NCI-H1436 treated with DMSO at 0.1 percent for 48 hours (cell line): Measurements from ENCODE around the gene ANKRD13C.
"Not testable (repeated sequence)": the region's sequence is repeated elsewhere in the genome, so short reads cannot be mapped to it uniquely, and the experiment has no call there.

ENCODE experiments used
- DNase-seq: peaks from one replicate; lab custom pipeline; 2025; lab: John Stamatoyannopoulos, UW

ANKRD13C gene, protein sequence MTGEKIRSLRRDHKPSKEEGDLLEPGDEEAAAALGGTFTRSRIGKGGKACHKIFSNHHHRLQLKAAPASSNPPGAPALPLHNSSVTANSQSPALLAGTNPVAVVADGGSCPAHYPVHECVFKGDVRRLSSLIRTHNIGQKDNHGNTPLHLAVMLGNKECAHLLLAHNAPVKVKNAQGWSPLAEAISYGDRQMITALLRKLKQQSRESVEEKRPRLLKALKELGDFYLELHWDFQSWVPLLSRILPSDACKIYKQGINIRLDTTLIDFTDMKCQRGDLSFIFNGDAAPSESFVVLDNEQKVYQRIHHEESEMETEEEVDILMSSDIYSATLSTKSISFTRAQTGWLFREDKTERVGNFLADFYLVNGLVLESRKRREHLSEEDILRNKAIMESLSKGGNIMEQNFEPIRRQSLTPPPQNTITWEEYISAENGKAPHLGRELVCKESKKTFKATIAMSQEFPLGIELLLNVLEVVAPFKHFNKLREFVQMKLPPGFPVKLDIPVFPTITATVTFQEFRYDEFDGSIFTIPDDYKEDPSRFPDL

GRCh38 chr1:70354332-70355110 lies at the start of gene ANKRD13C:
Gene ANKRD13C, minus strand, starts transcription at chr1:70354722. Its CDS starts 314 bp downstream, at chr1:70354408.
- DNase-seq = peak; percentile 81

DNA sequence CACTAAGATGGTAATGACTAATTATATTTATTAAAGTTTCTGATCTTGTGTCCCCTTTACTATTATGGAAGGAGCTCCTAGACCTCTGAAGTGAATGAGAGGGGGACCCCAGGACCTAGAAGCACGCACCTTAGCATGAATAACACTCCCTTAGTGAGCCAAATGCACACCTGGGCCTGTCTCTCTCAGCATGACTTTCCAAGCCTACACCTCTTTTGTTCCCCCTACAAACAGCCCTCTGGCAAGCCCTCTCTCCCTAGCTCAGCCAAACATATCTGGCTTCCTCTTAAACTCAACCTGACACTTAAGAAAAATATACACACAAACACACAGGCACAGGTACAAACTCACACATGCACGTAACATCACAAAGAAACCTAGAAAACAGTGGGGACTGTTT lies 49.2 kb upstream of the ANKRD13C start:
- no peak for DNase-seq

DNA sequence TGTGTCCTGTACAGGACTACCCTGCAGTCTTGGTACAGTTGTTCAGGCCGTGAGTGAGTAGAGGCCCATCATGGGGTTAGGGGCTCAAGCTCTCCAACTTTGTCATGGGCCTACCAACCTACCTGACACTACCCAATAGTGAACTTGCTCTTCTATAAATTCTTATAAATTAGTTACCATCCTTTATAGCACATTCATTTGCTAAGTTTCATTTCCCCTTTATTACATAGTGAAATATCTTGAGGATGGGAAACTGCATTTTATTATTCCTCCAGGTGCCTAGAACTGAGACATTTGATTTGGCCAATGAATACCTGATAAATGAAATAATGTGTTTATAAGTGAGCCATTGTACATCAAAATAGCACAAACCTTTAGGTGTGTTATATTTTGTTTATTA lies 47.5 kb upstream of the ANKRD13C start:
- no peak for DNase-seq

DNA sequence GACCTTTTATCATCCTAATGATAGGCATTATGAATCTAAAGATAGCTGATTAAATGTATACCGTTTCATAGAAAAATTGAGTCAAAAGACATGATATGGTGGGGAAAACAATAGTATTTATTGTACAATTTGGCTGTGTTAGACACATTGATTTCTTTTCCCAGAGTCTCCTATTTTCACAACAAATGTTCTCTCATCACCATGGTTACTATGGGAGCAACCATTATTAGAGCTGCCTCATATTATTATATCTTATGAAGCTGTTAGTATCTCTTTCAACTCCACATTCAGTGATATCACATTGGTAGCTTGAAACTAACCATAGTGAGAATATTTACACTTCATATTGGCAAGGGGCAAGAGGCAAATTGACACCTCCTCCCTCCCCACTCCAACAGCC lies 45.8 kb upstream of the ANKRD13C start:
- no peak for DNase-seq

- DNase-seq = no peak
These were observed 42.5 kb upstream of the ANKRD13C start for GRCh38 chr1:70397013-70397412.

DNA sequence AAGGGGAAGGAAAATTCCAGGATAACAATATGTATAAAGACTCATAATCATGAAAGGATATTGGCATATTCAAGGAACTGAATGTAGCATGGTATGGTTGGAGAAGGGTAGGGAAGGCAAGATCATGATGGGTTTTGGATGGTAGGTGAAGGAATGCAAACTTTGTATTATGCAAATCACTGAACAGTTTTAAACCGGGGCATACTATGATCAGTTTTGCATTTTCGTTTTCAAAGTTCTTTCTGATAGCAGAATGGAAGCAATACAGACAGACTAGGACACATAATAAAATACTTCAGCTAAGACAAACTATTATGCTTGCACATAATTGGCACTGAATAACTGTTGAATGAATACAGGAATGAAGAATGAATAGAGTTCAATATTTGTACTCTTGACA lies 42.1 kb upstream of the ANKRD13C start:
- no peak for DNase-seq

DNA sequence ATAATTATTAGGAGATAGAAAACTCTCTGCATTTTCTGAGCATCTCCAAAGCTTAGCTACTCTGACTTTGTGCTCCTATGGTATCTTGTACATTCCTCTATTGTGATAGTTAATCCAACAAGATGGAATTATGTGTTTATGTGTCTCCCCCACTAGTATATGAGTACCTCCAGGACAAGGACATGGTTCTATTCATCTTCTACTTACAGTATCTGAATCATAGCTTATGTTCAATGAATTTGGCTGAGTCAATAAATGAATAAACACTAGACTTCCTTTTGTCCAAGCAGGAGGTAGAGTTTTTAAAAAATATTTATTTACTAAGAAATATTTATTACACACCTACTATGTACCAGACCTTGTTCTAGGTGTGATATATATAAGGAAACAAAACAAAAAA lies 38.1 kb upstream of the ANKRD13C start:
- DNase-seq = no peak

- no peak for DNase-seq
These were observed 33.0 kb upstream of the ANKRD13C start for GRCh38 chr1:70387507-70387906.

GRCh38 chr1:70386121-70386520 lies 31.6 kb upstream of the ANKRD13C start:
- DNase-seq = no peak

DNA sequence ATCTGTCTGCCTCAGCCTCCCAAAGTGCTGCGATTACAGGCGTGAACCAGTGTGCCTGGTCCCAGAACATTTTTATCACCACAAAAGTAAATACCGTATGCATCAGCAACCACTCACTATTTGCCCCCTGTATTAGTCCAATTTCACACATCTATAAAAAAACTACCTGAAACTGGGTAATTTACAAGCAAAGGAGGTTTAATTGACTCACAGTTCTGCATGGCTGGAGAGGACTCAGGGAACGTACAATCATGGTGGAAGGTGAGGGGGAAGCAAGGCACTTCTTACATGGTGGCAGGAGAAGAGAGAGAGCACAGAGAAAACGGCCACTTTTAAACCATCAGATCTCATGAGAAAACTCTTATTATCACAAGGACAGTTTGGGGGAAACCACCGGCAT lies 31.0 kb upstream of the ANKRD13C start:
- no peak for DNase-seq

- DNase-seq = no peak
These were observed 30.0 kb upstream of the ANKRD13C start for GRCh38 chr1:70384542-70384941.

- DNase-seq = no peak
These were observed 29.0 kb upstream of the ANKRD13C start for GRCh38 chr1:70383483-70383882.

GRCh38 chr1:70382682-70383081 lies 28.2 kb upstream of the ANKRD13C start:
- DNase-seq = no peak

DNA sequence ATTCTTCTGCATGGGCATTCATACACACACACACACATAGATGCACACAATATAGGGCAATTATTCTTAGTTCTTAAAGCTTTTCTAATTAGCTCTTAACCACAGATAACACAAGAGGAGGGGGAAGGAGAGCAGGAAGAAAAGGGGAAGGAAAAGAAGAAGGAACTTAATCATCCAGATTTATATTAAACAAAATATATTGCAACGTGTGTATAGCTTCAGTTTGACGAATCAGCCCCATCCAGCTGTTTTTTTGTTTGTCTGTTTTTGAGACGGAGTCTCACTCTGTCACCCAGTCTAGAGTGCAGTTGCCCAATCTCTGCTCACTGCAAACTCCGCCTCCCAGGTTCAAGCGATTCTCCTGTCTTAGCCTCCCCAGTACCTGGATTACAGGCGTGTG lies 21.7 kb upstream of the ANKRD13C start:
- no peak for DNase-seq

GRCh38 chr1:70373580-70373979 lies 19.1 kb upstream of the ANKRD13C start:
- not testable (repeated sequence) for DNase-seq

GRCh38 chr1:70372426-70372825 lies 17.9 kb upstream of the ANKRD13C start:
- no peak for DNase-seq

GRCh38 chr1:70371586-70371985 lies 17.1 kb upstream of the ANKRD13C start:
- DNase-seq = not testable (repeated sequence)

DNA sequence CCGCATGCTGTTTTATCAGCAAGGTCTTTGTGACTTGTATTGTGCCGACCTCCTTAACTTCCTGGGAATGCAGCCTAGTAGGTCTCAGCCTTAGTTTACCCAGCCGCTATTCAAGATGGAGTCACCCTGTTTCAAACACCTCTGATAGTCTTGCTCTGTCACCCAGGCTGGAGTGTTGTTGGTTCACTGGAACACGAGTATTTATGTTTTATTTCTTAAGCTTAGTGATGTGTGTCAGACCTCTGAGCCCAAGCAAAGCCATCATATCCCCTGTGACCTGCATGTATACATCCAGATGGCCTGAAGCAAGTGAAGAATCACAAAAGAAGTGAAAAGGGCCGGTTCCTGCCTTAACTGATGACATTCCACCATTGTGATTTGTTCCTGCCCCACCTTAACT lies 12.9 kb upstream of the ANKRD13C start:
- not testable (repeated sequence) for DNase-seq

DNA sequence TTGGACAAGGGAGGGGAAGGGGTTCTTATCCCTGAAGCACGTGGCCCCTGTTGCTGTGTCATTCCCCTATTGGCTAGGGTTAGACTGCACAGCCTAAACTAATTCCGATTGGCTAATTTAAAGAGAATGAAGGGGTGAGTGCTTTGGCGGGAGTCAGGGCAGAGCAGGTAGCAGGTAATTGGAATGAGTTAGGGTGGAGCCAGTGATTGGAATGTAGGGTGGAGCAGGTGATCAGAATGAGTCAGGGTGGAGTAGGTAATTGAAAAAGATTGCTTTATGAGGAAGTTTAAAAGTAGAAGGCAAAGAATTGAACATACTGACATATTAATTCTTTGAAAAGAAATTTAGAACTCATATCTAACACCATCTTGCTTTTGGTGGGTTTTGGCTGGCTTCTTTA lies 12.5 kb upstream of the ANKRD13C start:
- DNase-seq = not testable (repeated sequence)

DNA sequence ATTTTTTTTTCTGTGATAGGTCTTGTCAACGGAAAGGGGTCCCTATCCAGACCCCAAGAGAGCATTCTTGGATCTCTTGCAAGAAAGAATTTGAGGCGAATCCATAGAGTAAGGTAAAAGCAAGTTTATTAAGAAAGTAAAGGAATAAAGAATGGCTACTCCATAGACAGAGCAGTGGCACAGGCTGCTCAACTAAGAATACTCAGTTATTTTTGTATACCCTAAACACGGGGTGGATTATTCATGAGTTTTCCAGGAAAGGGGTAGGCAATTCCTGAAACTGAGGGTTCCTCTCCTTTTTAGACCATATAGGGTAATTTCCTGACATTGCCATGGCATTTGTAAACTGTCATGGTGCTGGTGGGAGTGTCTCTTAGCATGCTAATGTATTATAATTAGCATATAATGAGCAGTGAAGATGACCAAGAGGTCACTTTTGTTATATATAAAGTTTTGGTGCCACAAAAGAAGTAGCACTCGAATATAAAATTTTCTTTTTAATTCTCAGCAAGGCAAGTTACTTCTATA lies 12.0 kb upstream of the ANKRD13C start:
- DNase-seq = not testable (repeated sequence)

GRCh38 chr1:70364439-70364838 lies 9.9 kb upstream of the ANKRD13C start:
- DNase-seq = no peak

DNA sequence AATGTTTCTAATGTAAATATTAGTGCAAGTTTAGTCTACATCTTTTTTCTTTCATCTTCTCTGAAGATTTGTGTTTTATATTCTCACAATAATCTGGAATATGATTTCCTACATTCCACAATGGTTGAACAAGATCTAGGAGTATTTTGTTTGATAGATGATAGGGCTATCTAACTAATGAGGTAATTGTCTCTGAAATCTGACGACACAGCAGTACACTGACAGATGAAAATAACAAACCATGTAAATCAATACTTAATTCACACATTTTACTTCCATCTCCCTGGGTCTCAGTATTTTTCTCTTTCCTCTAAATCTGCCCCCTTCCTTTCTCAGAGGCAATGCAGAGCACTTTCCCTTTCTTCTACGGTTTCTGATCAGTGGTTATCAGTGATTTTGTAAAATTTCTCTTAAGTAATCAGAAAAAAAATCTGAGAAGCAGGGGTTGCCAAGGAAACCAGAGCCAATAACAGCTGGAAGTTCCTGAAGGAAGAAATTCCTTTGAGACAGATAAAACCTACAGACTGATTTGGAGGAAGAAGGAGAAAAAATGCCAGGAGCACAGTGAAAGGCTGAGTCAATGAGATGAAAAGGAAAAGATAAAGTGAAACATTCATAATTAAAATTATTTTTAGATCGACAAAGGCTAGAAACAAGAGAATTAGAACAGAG lies 7.3 kb upstream of the ANKRD13C start:
- DNase-seq = no peak
